GM03348 (cell line): ENCODE data around the gene ERICH6.
"Not testable (repeated sequence)": the region's sequence is repeated elsewhere in the genome, so short reads cannot be mapped to it uniquely, and the experiment has no call there.

ENCODE experiments used
- DNase-seq: peaks from one replicate; pipeline ENCODE4 v3.0.0; 2012; ENCODE audit warnings: low spot score

ERICH6 gene

DNA sequence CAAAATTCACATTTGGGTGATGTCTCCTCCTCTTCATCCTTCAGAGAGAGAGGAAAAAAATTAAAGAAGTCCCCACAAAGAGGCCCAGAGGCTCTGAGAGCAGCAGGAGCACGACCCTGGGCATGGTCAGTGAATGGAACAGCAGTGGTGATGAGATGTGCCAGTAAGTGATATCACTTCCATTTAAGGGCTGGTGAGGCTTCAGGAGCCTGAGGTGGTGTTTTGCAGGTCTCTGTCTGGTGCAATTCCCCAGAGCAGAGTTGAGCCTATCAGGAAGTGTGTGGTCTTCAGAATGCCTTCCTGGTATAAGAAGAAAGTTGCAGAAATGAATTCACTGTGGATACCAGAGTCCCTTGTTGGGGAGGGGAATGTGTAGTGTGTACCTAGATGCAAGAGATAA is 21.4 kb downstream of the ERICH6 start:
- no peak for DNase-seq

DNA sequence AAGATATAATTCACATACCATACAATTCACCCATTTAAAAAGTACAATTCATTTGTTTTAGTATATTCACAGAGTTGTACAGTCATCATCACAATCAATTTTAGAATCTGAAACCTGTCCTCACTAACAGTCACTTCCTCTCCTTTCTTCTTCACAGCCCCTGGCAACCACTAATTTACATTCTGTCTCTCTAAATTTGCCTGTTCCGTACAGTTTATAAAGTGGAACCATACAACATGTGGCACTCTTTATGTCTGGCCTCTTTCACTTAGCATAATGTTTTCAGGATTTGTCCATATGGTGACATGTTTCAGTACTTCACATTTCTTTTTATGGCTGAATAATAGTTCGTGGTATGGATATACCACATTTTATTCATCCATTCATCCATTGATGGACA is 22.7 kb downstream of the ERICH6 start:
- DNase-seq = no peak

DNA sequence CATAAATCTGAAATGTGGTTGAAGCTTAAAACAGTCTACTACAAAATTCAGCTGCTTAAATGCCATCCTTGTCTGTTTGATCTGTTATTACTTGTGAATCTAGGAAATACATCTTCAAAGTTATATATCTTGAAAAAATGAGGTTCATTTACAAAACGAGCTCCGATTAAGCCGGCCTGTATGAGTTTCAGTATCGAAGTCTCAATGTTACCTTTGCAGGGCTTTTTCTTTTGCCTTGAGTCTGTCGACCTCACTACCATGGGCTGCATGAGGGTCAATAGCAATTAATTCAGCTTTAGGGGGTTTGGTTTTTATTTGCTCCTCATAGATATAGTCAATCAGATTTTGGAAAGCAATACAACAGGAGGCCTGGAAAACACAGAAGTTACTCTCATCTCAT is 23.2 kb downstream of the ERICH6 start:
- DNase-seq = no peak

DNA sequence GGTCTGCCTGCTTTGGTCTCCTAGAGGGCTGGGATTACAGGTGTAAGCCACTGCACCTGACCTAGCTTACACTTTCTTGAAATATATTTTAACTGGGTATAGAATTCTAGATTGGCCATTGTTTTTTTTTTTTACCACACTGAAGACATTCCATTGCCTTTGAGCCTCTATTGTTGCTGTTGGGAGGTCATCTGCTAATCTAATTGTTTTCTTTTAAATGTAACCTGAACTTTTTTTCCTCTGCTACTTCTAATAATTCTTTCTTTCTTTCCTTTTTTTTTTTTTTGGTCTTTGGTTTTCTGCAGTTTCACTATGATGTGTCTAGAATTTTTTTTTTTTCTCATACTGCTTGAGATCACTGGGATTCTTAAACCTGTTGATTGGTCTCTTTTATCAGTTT is 28.1 kb downstream of the ERICH6 start:
- no peak for DNase-seq

DNA sequence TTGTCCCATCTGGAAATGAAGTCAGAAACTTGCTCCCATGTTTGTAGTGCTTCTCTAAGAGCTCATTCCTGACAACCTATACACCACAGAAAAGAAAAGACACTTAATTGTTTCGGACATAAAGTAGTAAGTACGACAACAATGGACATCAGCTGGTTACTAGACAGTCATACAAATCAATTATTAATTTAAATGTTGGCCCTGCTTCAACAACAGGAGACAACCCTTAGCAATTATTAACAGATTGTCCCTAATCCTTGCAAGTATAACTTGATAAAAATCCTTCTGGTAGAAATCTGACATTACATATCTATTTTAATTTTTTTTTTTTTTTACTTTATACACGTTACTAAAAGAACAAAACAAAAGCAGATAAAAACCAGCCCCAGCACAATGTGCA is 29.8 kb downstream of the ERICH6 start:
- no peak for DNase-seq

DNA sequence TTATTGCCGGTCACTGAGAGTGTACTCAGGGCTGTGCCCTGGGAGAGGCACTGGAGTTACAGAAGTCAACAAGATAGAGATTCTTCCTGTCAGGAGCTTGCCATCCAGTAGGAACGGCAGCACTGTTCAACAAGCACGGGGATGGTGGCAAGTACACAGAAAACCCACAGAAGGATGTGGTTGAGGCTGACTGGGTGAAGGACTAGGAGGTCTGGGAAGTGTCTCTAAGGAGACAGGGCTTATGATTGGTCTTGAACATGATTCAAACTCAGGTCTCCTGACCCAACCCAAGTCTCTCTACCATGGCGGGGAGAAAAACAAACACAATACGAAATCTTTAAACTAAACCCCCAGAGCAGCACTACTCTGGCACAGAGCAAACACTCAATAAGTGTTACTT is 37.6 kb downstream of the ERICH6 start:
- DNase-seq = no peak

DNA sequence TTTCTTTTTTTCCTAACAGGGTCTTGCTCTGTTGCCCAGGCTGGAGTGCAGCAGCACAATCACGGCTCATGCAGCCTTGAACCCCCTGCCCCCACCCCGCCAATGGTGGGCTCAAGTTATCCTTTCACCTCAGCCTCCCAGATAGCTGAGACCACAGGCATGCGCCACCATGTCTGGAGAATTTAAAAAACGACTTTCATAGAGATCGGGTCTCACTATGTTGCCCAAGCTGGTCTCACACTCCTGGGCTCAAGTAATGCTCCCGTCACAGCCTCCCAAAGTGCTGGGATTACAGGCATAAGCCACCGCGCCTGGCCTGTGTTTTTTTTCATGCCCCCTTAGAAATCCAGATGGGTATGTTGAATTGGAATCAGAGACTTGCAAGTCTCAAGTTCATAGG is 40.3 kb downstream of the ERICH6 start:
- no peak for DNase-seq

DNA sequence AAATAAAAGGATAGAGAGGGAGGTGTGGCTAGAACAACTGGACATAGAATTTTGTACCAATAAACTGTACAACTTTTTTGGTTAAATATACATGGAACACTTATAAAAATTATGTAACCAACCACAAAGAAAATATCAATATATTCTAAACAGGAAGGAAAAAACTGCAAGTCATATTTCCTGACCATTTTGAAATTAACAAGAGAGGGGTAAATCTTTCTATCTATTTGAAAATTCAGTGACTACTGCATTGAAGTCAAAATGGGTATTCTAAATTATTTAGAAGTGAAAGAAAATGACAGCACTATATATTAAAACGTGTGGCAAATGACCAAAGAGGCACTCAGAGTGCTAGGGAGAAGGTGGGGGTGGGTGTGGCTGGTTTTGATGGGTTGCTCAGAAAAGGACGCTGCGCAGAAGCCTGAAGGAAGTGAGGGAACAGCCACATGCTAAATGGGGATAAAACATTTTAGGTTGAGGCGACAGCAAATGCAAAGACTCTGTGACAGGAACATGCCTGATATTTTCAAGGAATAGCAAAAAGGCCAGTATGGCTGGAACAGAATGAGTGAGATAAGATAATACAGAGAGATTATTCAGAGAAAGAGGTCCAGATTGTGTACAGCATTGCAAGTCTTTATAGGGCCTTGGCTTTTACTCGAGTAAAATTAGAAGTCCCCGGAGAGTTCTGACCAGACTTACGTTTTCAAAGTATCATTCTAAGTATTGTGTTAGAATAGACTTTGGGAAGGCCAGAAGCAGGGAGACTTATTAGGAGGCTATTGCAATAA is 41.1 kb downstream of the ERICH6 start:
- no peak for DNase-seq

DNA sequence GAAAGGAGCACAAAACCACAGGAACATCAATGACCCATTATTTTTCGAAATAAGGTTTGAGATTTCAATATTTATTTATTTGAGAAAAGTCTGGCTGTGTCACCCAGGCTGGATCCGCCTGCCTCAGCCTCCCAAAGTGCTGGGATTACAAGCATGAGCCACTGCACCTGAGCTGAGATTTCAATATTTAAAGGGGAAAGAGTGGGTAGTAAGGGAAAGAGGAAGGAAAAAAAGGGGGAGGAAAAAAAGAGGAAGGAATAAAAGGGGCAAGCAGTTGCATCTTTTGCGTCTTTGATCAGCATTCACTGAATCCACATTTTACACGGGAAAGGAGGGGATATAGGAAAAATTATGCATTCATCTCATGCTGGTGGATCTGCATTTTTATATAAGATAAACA is 47.4 kb downstream of the ERICH6 start:
- DNase-seq = no peak

DNA sequence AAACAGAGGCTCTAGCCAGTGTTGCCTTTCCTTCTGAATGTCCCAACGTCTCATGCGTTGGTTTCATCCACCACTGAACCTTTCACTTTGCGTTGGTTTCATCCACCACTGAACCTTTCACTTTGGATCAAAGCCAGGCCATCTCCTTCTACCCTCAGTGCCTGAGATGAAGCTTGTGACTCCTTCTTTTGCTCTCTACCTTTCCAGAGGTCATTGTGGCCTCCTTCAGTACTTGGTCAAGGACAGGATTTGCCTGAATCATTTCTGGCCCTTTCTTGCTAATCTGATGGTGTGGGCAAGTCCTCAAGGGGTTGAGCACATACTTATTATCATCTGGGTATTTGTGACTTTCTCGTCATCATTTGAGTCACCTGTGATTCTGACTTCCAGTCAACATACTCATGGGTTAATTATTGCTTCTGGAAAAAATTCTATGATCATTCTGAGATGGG is 50.6 kb downstream of the ERICH6 start:
- no peak for DNase-seq

DNA sequence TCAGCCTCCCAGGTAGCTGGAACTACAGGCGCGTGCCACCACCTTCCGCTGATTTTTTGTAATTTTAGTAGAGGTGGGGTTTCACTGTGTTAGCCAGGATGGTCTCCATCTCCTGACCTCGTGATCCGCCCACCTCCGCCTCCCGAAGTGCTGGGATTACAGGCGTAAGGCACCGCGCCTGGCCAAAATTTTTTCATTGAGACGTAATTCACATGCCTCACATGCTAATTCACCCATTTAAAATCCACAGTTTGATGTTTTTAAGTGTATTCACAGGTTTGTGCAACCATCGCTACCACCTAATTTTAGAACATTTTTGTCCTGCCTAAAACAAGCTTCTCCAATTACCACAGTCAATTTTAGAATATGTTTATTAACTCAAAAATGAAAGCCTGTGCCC is 63.5 kb downstream of the ERICH6 start:
- no peak for DNase-seq

DNA sequence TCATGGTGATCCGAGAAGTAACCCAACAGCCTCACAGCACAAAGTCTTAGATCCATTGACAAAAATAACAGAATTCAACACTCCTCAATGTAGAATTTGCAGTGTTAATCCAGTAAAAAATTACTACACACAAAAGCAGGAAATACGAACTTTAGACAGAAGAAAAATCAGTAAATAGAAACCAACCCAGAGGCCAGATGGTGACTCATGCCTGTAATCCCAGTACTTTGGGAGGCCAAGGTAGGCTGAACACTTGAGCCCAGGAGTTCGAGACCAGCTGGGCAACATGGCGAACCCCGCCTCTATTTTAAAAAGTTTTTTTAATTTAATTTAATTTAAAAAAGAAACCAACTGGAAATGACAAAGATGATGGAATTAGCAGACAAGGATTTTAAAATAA is 64.5 kb downstream of the ERICH6 start:
- no peak for DNase-seq

DNA sequence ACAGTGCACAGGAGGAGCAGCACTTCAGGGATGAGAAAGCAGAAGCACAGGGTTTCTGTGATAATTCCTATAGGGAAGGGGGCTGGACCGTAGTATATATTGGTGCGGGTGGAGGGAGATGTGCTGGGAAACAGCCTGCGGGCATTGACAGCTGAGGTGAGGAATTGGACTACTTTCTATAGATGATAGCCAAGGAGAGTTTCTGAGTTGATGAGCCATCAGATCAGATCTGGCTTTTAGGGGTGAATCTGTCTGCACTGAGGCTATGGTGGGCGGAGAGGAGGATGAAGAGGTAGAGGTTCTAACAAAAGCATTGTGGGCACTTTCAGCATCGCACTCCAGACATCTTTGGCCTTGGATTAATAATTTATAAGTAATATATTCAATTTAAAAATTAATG is 67.5 kb downstream of the ERICH6 start:
- DNase-seq = no peak

DNA sequence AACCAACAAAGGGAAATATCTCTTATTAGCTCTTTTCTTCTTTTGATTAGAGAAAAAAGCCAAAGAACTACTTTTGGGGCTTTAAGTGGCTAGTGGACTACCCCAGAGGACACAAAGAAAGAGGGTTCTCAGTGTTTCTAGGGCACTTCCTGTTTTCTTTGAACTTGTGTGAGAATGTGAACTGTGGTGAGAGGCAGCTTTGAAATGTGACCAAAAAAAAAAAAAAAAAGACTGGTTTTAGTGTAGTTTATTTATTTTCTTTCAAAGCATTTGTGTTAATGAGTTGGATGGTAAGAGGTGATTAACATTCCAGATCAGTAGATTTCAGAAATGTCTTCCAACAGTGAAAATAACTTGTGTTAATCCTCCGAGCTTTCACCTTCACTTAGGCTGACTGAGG is 68.2 kb downstream of the ERICH6 start:
- no peak for DNase-seq

DNA sequence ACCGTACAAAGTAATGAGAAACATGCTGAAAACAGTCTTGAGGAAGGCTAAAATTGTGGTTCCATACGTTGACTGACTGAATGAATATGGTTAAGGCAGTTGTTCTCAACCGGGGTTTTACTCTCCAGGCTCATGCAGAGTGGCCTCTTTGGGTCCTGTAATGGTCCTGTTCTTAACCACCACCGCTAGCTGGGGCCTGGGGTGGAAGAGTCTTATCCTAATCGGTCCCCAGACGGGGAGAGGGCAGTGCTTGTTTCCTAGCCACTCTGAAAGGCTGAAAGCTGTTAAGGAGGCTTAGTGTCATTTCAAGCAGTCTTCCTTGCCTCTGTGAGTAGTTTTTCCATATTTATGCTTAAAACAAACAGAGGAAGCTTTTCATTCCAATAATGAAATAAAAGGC is 68.6 kb downstream of the ERICH6 start:
- DNase-seq = no peak

DNA sequence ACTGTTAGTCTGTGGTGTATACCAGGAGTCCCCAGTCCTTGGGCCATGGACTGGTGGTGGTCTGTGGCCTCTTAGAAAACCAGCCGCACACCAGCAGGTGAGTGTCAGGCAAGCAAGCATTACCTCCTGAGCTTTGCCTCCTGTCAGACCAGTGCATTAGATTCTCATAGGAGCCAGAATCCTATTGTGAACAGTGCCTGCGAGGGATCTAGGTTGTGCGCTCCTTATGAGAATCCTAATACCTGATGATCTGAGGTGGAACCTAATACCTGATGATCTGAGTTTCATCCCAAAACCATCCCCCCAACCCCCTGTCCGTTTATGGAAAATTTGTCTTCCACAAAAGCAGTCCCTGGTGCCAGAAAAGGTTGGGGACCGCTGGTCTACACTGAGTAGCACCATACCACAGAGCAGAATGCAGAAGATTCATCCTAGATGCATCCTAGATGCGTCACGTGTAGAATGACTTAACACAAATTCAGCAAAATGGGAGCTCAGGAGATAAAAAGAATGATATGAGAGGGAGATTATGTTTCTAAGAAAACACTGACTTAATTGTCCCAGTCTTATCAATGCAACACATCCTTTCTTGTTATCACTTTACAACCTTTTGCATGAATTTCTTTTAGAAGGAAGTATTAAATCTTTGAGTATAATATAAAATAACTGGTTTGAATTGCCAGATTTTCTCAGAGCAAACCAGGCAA is 72.1 kb downstream of the ERICH6 start:
- DNase-seq = no peak

DNA sequence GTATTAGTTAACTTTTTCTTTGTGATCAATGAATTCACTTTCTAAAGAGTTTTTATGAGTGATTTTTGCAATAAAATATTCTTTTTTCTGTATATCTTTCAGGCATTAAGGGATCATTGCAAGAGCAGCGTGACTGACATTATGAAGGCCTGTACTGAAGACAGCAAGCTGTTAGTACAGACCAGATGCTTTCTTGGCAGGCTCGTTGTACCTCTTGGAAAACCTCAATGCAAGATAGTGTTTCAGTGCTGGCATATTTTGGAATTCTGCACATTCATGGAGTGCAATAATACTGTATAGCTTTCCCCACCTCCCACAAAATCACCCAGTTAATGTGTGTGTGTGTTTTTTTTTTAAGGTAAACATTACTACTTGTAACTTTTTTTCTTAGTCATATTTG is 76.2 kb downstream of the ERICH6 start:
- no peak for DNase-seq

DNA sequence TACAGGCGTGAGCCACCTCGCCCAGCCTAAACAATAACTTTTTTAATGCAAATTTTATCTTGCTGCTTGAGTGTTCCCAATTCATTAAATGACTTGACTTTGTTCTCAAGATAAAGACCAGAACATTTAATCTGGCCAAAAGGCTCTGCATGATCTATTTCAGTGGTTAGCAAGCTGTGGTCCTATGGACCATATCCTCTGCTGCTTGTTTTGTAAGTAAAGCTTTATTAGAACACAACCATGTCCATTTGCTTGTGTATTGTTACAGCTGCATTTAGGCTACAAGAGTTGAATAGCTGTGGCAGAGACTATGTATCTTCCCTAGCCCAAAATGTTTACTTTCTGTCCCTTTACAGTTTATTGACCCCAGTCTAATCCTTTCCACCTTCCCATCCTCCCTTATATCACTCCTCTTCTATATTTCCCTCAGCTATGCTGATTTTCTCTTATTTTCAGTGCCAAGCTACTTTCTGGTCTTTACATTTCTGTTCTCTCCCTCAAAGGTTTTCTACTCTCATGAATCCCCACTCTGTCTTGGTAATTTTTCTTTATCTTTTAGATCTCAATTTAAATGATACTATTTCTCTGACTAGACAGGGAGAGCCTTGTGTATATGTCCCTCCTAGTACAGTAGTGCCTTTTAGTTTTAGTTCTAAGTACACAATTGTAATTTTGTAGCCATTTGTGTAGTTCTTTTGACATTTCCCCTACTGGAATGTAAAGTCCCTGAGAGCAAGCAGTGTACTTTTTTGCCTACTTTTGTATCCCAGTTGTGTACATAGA is 77.4 kb downstream of the ERICH6 start:
- no peak for DNase-seq

DNA sequence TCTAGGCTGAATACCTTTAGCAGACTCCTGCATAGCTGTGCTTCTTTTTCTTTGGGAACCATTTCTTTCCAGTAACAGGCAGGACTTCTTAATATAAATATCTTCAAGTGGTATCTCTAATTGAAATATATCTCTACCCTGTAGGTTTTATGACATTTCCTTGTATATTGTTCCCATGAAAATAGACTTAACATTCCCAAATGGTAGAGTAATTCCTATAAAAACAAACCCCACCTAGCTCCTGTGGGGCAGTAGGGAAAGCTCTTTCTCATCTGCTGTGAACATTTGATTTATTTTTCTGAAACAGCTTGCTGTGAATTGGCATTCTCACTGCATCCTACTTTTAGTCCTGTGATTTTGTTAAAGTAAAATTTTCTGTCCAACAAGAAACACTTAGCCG is 79.8 kb downstream of the ERICH6 start:
- no peak for DNase-seq

DNA sequence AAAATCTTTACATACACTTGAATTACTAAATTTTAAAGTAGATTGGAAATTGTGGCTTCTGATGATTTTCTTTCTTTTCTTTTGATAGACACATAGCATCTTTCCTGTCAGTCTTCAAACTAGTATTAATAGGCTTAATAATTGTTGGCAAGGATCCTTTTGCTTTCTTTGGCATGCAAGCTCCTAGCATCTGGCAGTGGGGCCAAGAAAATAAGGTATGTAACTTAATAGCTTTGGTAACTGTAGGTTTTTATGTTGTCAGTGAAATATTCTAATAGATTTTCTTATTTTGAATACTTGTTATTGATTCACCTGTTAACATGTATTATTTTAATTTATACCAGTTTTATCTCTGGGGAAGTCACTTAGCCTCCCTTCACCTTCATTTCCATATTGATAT is 80.8 kb downstream of the ERICH6 start:
- not testable (repeated sequence) for DNase-seq

DNA sequence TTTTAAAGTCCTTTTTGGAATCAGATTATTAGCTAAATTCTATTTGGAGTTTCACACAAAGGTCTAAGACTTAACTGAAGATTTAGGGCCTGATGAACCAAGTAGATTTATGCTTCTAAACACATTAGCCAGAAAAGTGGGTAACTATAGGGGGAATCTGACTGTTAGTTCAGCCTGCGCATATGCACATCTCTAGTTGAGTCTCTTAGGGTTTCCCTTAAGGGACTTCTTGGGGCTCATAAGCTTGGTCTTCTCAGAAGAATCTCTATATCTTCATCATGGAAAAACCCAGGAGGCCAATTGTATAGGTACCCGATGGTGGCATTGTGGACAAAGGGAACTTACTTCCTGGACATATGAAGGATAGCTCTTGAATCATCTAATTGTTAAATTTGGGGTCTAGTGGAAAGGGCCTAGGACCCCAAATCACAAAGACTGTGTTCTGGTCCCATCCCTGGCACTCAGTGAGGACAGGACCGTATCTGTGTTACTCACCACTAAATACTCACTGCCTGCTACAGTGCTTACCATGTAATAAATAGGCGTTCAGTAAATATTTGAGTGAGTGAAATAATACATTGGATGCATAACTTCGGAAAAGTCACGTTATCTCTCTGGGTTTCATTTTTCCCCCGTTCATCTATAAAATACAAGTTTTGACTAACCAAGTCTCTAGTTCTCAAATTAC is 83.6 kb downstream of the ERICH6 start:
- DNase-seq = no peak

DNA sequence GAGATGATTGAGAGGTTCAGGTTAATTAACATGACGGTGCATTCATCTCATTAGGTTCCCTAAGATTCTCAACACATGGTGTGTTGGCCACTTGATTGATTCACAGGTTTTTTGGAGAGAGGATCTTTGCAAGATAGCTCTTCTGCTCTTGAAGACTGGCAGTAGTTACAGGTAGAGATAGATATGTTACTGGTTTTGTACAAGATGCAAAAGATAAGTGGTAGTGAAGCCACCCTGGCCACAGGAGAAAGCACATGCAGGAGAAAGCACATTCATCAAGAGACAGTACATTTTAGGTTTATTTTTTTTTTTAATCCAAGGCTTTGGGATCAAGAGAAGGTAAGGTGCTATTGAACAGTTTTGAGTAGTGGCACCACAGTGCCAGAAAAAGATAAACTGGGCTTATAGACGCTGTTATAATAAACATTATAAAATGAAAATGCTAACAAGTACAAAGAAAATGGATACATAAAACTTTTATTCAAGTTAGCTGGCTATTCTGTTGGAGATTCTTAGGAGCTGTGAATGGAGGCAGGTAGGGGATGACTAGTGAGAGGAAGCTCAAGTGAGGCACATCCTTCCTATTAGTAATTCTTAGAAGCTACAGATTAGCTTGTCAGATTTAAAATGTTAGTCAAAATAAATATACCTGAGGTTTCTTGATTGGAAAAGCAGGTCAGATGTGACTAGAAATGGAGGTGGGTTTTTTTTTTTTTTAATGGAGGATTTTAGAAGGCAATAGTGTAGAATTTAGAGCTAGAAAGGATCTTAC is 89.8 kb downstream of the ERICH6 start:
- no peak for DNase-seq
